Uterus (tissue), 2 donors: Measurements from ENCODE around the gene SPACA4.

ENCODE experiments used
- POLR2A ChIP-seq, 2 donors: fragments of 450-650 bp; IDR thresholded peaks; one replicate each; pipeline ENCODE4 v1.6.1; 2016; ENCODE audit warnings: antibody characterized with exemption in 2 of 2, mild to moderate bottlenecking in 1 of 2, moderate library complexity in 1 of 2
- TF ChIP-seq, protein P1 (sequence below), 4 experiments: fragments of 200-600 bp in 2 of 4; fragments of 450-650 bp in 2 of 4; sonication (generic) in 2 of 4; IDR thresholded peaks; one replicate each; pipeline ENCODE4 v1.5.1; 2016 to 2019; ENCODE audit warnings: antibody characterized with exemption in 4 of 4, mild to moderate bottlenecking in 2 of 4, moderate library complexity in 1 of 4

DNA sequence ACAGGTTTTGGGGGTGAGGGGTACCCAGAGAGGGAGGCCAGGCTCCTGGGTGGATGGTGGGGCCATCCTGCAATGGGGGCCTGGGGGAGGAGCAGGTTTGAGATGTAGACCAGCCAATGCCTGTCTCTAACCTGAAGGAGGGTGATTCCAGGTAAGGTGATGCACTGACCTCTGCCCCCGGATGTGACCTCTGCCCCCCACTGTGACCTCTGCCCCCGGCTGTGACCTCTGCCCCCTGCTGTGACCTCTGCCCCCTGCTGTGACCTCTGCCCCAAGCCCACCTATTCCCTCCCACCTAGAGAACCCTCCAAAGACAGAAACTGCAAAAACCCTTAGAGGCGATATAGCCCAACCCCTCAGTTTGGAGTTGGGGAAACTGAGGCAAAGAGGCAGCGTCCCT lies 10.3 kb upstream of the SPACA4 start:
- TF ChIP-seq, protein P1, sequence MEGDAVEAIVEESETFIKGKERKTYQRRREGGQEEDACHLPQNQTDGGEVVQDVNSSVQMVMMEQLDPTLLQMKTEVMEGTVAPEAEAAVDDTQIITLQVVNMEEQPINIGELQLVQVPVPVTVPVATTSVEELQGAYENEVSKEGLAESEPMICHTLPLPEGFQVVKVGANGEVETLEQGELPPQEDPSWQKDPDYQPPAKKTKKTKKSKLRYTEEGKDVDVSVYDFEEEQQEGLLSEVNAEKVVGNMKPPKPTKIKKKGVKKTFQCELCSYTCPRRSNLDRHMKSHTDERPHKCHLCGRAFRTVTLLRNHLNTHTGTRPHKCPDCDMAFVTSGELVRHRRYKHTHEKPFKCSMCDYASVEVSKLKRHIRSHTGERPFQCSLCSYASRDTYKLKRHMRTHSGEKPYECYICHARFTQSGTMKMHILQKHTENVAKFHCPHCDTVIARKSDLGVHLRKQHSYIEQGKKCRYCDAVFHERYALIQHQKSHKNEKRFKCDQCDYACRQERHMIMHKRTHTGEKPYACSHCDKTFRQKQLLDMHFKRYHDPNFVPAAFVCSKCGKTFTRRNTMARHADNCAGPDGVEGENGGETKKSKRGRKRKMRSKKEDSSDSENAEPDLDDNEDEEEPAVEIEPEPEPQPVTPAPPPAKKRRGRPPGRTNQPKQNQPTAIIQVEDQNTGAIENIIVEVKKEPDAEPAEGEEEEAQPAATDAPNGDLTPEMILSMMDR (IDR thresholded peaks at IDR 0.05): no peak
- TF ChIP-seq POLR2A (IDR thresholded peaks at IDR 0.05): no peak
